OCI-LY3 (cell line): ENCODE measurements around the gene EIF4ENIF1.

Experiments
- EZH2phosphoT487 ChIP-seq: fragments of 200-600 bp; shearing (Covaris generic); IDR thresholded peaks from 2 replicates; pipeline ENCODE4 v1.6.1; 2018; ENCODE audit warnings: antibody characterized with exemption, mixed run types, low read depth
- TF ChIP-seq, protein P1 (sequence below): fragments of 200-600, 300-600 bp; sonication (generic); IDR thresholded peaks from 2 replicates; pipeline ENCODE4 v1.5.1; 2014; ENCODE audit warnings: antibody characterized with exemption, low read length, low read depth

DNA sequence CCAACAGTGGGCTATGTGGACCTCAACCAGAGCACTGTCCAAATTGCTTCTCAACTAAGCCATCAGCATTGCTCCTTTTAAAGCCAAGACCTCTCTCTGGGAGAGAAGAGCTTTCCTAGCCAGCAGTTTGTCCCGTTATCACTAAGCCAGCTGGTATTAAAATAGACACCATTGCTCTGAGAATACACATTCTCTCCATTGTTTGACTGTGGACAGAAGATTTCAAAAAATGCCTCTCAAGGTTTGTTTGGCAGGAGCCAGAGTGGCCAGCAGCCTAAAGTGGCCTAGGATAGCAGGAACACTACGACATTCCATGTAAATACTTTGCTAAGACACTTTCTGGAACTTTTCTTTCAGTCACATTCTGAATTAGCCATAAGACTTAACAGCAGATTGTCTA is 41.3 kb downstream of the EIF4ENIF1 start:
- TF ChIP-seq, protein P1, sequence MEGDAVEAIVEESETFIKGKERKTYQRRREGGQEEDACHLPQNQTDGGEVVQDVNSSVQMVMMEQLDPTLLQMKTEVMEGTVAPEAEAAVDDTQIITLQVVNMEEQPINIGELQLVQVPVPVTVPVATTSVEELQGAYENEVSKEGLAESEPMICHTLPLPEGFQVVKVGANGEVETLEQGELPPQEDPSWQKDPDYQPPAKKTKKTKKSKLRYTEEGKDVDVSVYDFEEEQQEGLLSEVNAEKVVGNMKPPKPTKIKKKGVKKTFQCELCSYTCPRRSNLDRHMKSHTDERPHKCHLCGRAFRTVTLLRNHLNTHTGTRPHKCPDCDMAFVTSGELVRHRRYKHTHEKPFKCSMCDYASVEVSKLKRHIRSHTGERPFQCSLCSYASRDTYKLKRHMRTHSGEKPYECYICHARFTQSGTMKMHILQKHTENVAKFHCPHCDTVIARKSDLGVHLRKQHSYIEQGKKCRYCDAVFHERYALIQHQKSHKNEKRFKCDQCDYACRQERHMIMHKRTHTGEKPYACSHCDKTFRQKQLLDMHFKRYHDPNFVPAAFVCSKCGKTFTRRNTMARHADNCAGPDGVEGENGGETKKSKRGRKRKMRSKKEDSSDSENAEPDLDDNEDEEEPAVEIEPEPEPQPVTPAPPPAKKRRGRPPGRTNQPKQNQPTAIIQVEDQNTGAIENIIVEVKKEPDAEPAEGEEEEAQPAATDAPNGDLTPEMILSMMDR = no peak
- no peak for TF ChIP-seq EZH2phosphoT487
